NCI-H2196 (cell line): ENCODE data around the gene PTF1A.

Experiments used
- DNase-seq: peaks from one replicate; lab custom pipeline; 2025; ENCODE audit not compliant: unreplicated experiment; lab: John Stamatoyannopoulos, UW

PTF1A gene

DNA sequence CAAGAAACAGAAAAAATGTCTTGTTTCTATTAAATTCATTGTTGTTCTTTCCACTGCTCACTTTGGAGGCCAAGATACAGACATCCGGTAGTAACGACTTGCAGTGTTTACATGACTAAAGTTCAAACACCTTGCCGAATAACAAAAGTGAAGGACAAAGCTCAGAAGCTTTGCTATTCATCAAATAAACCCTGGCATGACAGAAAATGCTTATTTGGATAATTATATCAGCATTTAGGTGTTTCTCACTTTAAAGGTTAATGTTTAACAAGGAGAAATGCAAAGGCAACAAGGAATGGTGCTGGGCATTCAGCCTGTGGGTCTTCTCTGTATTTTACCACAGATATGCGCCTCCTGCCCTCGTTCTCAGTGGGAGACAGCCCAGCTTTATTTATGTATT, 5.4 kb upstream of the PTF1A start:
- no peak for DNase-seq

DNA sequence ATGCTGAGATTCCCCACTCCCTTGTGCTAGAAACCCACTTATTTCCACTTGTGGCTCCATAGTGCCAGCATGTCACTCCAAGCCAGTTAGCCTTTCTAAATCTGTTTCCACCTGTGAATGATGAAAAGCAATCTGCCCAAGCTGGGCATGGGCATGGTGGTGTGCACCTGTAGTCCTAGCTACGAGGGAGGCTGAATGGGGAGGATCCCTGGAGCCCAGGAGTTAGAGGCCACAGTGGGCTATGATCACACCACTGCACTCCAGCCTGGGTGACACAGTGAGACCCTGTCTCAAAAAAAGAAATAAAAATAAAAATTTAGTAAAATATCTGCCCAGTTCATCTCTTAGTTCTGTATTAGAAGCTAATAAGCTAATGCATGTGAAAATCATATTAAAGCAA, 5.0 kb upstream of the PTF1A start:
- DNase-seq, result no peak

DNA sequence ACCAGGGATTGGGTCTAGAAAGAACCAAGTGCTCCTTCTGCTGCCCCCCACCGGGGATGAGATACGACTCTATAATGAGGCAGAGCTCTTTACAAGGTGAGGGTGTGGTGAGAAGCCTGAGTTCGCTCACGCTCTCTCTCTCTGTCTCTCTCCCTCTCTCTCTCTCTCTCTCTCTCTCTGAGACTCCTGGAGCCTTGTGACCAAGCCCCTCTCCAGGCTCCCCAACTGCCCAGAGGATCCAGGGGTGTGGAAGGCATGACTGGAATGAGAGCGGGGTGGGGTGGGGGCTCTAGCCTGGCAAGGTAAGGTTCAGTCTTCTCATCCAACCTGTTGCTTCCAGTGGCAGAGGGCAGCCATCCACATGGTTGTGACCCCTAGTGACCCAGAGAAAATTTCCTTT, 3.1 kb upstream of the PTF1A start:
- DNase-seq, result no peak

DNA sequence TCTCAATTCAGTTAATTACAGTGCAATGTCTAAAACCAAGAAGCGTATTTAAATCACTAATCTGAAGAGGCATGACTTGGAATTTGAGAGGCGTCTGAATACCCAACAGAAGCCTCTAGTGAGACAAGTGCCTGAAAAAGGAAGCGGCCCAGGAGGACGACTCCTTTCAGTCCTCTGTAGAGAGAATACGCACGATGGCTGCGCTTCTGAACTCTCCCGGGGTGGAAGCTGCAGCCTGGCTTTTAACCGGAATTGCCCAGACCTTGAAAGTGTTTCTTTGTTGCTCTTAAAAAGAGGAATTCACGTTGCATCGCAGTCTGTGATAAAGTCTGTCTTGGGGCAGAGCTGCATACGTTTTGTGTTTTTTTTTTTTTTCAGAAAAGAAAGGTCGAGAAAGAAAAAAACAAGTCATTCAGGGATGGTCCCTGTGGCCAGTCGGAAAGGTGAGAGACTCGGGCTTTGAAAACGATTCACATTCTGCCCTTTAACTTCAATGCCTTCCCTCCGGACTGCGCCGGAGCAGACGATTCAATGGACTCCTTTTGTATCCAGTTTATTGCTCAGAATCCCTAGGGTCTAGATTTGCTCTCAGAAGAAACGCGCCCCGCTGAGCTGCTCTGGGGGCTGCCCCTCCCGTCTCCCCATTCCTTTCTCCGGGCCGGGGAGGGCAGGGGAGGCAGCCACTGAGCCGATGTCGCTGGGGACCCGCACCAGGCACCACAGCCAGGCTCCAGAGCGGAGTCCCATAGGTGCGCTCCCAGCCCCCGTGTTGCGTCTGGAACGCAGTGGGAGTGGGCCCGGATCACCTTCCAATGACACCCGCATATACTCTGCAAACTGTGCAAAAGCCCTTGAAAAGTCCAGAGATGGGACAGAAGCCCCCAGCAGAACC, 994 bp upstream of the PTF1A start:
- no peak for DNase-seq

DNA sequence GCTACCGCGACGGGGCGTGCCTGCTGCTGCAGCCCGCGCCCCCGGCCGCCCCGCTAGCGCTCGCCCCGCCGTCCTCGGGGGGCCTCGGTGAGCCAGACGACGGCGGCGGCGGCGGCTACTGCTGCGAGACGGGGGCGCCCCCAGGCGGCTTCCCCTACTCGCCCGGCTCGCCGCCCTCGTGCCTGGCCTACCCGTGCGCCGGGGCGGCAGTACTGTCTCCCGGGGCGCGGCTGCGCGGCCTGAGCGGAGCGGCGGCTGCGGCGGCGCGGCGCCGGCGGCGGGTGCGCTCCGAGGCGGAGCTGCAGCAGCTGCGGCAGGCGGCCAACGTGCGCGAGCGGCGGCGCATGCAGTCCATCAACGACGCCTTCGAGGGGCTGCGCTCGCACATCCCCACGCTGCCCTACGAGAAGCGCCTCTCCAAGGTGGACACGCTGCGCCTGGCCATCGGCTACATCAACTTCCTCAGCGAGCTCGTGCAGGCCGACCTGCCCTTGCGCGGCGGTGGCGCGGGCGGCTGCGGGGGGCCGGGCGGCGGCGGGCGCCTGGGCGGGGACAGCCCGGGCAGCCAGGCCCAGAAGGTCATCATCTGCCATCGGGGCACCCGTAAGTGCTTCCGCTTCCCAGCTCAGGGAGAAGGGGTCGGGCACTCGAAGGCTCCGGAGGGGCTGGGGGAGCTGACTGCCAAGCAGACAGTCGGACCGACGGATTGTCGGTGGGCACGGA, 761 bp downstream of the PTF1A start:
- DNase-seq, result no peak

DNA sequence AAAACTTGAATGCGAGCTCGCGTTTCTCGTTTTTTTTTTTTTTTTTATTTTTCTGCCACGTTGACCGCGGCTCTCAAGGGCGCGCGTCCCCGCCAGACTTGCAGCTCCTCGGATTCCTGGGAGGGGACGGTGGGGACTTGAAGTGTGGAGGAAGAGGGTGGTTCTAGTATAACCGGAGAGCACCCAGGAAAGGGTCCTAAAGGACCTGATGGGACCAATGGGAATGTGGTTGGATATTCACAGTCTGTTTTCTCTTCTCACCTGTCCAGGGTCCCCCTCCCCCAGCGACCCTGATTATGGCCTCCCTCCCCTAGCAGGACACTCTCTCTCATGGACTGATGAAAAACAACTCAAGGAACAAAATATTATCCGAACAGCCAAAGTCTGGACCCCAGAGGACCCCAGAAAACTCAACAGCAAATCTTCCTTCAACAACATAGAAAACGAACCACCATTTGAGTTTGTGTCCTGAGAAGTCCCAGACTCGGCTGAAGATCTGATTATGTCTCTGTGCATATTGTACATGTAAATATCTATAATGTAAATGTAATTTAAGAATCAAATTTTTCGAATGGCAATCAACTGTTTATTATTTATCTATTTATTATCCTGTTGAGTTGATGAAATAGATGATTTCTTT, 1.4 kb downstream of the PTF1A start:
- DNase-seq, result no peak

DNA sequence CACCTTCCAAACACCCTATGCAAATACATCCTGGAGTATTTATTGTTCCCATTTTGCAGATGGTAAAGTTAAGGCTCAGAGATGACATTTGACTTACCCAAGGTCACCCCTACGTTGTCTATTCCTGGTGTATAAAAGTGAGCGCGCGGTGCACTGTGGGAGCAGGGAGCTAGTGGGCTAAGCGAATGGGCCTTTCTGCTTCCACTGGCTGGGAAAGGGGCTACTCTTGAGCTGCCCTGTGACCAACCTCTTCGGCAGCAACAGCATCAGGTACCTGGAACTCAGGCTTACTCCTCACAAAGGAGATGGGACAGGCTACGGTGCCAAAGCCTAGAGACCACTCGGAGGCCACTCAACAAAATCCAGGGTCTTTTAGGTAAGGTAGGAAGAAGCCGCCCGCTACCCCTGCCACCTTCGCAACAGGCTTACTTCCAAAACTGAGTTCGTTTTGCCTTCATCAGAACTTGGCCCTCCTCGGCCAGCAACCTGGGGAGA, 2.4 kb downstream of the PTF1A start:
- no peak for DNase-seq

DNA sequence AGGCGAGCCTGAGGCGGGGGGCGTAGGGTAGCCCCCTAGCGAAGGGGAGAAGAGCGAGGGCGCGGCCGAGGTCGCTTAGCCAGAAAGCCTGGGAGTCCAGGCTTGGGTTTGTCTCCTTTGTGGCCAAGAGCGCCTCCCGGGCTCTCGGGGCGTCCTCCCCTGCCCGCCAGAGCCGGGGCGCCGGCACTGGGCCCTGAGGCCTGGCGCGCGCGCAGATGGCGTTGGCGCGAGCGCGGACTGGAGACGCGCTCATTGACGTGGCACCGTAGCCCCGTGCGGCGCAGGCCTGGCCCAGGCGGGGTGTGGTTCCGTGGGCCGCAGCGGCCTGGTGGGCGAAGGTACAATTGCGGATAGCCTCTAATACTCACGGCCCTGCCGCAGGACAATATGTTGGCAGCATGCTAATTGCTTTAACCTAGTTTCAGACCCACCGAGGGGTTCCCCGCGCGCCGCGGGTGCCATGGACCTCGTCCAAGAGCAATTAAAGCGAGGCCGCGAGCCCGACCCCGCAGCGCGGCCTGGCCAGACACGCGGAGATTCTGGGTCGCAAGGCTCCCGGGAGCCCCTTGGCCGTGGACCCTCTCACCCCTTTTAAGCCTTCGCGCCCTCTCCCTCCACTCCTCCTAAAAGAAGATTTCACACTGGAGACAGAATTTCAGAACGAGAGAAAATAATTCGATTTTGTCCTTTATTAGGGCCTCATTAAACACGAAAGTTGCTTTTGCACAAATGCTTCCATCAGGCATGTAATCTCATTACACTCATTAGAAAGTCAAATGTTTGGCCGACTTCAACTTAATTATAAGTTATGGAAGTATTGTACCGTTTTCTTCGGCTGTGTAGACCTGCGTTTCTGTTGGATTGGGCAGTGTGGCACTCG, 3.1 kb downstream of the PTF1A start:
- DNase-seq, result no peak

DNA sequence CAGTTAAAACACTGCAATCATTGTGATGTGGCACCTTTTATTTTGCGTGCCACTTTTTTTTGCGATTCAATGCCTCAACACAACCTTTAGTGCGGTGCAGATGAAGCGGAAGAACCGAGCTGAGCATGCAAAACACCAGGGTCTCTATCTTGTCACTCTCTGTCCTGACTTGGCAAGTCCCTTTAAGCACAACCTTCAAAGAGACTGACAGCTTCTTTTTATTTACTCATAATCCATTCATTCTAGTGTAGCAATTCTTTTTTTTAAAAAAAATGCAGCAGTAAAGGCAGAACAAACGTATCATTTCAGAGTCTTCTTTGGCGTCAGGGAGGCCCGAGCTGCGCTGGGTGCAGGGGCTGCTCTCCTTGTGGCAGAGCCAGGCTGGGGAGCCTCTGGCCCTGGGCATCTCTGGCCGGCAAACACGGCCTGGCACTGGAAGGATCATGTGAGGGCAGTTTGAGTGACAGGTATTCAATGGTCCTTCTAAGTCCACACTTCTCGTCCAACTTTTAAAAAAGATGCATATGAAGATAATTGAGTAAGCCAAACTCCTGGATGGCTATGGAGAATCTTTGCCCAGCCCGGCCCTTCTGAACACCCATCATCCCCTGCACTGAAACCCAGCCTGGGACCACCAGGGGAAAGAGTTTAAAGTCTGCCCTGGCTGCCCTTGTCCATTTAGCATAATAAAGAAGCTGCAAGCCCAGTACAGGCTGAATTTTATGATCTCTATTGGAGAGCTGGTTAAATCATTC, 3.9 kb downstream of the PTF1A start:
- DNase-seq, result no peak

DNA sequence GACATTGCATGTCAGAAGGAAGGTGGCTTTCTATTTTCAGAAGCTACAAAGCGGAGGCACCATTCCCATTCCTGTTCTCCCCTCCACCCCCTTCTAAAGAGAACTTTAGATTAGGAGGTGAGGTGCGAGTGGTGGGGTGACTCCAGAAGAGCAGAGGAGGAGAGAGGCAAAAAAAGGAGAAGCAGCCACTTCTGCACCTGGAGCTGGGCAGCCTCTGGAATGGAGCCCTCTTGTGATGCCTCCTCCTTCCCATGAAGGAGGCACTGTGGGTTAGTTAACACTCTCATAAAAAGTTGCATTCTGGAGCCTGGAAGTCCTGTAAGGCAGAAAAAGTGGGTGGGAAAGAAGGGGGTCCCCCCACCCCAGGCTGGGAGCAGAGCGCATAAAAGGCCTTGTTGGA, 4.8 kb downstream of the PTF1A start:
- no peak for DNase-seq

DNA sequence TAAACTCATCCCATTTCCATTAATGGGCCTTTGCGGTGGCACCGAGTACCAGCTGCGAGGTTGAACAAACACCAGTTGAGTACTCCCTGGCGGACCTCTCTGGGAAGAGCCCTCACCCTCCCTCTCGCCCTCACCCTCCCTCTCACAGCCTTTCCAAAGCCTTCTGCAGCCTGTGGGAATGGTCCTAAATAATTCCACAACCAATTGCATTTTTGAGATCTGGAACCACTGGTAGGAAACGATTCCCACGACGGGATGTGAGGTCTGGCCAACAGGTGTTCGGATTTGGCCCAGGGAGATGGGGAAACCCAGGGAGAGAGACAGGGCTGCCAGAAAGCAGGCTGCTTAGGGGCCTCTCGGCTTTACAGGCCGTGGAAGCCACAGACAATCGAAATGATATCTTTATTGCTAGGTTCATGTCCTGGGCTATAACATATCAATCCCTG, 5.3 kb downstream of the PTF1A start:
- peak; percentile 1 for DNase-seq

DNA sequence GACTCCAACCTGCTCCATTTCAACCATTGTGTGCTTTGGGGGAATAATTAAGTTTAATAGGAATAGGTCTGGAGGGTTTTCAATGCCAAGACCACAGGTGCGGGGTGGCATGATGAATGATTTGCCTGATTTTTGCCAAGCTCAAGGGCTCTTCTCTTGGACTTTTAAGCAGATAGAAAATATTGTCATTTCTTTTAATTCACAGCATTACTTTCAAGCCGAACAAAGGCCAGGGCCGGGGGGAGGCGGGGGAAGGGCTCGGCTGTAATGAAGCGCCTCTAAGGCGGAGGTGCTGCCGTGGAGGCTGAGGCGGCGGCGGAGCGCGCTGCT, 6.5 kb downstream of the PTF1A start:
- DNase-seq, result no peak

DNA sequence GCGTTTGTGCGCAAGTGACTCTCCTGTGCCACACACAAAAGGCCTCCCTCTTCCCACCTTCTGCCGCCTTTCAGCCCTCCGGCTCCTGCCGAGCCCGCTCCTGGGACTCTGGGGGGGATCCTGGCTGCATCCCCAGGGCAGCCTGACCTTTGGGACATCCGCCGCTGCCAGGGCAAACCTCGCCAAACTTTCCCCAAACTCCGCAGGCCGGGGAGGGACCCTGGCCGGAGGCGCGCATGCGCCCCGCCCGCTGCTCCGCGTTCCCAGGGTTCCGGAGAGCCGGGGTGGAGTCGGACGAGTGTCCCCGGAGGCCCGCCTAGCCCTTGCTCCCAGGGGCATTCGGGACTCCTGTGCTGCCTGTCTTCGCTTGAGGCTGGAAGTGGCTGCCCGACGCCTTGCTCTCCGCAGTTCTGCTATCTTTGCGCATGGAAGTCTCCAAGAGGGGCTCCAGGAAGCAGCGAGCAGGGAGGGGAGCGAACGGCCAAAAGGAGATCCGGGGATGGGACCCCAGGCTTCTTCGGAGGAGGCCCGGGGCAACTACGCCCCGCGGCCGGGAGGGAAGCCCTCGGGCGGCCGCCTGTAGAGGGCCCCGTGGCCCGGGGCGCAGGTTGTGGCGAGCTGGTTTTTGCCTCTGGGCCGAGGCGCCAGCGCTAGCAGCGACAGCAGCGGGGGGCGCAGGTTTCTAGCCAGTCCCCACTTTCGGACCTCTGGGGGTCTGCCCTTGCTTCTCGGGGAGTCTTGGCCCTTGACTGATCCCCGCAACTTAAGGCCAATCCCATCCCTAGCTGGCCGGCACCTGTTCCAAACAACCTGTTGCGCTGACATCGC, 7.0 kb downstream of the PTF1A start:
- no peak for DNase-seq

DNA sequence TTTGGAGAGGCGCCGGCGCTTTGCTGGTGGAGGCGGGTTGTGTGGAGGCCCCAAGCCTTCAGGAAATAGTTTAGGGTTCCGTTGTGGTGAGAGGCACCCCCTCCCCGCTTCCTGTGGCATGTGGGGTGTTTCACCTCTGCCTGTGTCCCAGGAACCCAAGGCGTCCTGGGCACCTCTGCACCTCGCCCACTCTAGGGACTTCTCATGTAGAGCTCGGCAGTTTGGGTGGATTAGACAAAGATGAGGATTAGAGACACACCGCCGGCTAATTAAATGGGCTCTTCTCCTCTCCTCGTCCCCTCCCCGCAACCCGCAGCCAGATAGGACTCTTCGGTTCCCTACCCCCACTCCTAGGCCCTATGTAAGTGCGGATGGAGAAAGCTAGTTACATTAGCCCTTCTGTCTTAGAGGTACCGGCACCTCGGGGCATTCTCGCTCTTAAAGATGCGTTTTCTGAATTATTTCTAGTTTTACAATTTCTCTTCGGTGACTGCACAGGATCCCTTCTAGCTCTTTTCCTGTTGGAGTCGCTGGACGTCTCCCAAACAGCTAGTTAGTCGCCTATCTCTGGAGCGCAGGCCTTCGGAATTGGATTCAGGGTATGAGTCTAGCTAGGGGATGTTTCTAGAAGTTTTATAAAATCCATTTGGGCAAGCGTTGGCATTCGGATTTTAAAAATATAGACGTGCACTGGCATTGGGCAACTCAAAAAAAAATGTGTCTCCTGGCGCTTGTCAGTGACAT, 7.8 kb downstream of the PTF1A start:
- DNase-seq, result no peak

DNA sequence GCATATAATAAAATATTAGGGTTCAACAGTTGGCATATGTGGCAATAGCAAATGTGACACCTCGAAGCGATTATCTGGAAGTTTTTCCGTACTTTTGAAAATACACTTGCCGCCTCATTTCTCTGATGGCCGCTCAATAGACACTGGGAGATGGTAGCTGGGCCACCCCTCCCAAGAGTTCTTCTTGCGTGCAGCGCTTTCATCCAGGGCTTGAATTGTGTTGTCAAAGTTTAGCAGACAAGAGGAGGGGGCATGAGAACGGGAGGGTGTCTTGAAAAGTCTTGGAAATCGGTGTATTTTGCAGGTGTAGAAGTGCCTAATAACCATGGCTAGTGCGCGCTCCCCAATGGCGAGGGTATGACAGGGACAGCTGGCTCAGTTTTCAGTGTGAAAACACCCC, 8.5 kb downstream of the PTF1A start:
- no peak for DNase-seq

DNA sequence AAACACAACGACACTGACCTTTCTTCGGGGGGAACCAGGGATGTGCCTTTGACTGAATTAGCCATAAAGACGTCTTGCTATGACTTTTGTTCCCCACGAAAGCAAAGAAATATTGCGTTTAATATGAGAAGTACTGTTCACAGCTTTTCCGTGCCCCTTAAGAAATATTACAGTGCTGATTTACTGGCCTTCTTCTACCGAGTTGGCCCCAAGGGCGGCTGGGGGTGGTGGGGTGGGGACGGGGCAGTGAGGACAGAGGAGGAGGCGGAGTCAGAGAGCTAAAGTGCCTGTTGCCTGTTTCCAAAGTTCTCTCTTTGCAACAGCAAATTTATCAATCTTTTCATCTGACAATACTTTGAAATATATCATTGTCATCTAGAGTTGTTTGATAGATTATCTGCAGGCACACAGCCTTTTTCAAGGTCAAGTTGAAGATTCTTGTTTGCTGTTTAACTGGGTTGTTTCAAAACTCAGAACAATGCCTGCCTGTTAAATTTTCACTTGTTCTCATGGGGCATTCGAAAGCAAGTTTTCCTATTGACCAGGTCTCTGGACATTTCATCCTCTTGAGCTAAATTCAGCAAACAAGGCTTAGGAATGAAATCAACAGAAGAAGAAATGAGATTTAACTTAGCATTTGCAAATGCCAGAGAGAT, 9.0 kb downstream of the PTF1A start:
- no peak for DNase-seq

DNA sequence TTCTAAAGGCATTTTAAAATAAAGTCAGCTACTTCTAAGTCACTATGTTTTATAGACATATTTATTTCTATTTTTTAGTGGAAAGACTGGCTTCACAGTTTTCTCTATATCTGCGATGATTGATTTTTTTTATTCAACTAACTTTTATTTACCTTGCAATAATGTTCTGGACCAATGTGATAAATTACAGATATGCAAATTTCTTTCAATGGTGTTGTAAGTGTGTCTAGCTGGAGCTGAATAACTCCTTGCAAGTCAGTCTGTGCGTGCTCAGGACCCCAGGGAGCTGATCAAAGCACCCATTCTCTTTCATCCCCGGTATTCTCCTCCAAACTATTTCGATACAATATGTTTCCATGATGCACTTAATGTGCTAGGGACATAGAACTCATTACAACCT, 9.7 kb downstream of the PTF1A start:
- DNase-seq, result no peak

DNA sequence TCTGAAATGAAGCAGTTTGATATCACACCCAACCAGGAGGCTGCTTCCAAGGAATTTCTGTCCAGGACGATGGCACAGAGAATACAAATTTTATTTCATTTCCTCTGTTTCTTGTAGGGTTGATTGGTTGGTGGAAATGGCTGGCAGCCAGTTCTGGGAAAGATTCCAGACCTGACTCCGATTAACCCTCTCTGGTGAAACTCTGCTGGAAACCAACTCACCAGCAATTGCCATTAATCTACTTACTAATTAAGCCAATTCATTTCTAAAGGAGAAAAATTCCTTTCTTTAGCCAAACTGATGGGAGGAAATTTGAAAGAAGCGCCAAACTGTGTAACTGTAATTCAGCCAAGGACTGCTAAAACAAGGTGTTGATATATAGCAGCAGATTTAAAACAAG, 10.7 kb downstream of the PTF1A start:
- DNase-seq, result no peak
